ENCODE measurements around the gene IKZF5. TPM values are rescaled to one million over a fixed set of nuclear protein-coding genes. Genes with fewer than 3 reads are reported as not detected.
A peak's percentile ranks its signal among the peaks of the same experiment; 100 is the strongest.

The IKZF5 gene, protein sequence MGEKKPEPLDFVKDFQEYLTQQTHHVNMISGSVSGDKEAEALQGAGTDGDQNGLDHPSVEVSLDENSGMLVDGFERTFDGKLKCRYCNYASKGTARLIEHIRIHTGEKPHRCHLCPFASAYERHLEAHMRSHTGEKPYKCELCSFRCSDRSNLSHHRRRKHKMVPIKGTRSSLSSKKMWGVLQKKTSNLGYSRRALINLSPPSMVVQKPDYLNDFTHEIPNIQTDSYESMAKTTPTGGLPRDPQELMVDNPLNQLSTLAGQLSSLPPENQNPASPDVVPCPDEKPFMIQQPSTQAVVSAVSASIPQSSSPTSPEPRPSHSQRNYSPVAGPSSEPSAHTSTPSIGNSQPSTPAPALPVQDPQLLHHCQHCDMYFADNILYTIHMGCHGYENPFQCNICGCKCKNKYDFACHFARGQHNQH
- 3.3 and 5.3 TPM in 2 replicates for total RNA-seq

DNA sequence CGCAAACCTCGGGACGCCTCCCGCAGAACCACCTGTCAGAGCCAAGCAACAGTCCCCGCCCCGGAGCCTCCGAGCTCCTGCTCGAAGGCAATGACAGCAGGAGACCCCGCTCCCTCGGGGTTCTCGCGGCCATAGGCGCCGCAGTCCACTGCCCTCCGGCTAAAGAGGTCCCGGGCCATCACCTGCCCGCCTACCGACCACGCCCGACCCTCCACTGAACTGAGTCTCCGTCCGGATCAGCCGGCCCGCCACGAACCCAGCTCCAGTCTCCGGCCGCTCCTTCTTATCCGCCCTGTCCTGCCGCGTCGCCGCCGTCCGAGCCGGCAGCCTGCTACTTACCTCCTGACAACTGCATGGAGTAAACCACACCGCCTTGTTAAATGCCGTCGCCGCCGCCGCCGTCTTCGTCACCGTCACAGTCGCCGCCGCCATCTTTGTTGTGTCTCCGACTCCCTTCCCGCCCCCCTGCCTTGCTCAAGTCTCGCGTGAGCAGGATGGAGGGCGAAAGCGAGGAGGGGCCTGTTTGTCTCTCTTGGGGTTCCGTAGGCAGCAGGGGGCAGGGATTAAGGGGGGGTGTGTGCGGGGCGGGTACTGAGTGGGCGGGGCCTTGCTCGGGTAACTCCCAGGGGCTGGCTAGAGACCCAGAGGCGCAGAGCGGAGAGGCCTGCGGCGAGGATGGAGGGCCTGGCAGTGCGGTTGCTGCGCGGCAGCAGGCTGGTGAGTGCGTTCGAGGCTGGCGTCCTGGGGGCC lies at the start of gene IKZF5, which contains the start of gene ACADSB:
IKZF5 (minus strand) TSS at position 441 of the 750 bp plus-strand sequence. CDS start 10,170 bp downstream, outside the sequence.
ACADSB (plus strand) TSS at position 652 of the 750 bp plus-strand sequence; CDS start at position 676, 24 bp downstream.
- DNase-seq (ENCODE audit: low read depth), result peak; percentile 91

DNA sequence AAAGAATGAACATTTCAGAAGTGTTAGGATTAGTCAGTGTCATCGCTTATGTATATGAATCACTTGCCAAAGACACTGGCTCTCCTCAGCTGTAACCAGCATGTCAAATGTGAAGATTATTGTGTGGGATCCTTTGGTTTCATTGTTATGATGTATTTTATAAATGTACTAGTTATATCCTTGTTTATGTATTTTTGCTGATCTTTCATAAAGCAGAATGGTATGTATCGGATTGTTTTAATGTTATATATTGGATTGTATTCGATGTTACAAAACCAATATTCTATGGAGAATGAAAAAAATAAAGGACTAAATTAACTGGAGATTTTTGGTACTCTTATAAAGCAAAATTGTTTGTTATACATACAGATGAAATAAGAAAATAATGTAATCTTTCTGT lies 49.4 kb upstream of the IKZF5 start:
- no peak for DNase-seq (ENCODE audit: low read depth)

- DNase-seq (ENCODE audit: low read depth), result no peak
These were observed 37.6 kb upstream of the IKZF5 start for GRCh38 chr10:123045961-123046731.

- peak; percentile 15 for DNase-seq (ENCODE audit: low read depth)
These were observed 35.8 kb upstream of the IKZF5 start for GRCh38 chr10:123044391-123044790.

DNA sequence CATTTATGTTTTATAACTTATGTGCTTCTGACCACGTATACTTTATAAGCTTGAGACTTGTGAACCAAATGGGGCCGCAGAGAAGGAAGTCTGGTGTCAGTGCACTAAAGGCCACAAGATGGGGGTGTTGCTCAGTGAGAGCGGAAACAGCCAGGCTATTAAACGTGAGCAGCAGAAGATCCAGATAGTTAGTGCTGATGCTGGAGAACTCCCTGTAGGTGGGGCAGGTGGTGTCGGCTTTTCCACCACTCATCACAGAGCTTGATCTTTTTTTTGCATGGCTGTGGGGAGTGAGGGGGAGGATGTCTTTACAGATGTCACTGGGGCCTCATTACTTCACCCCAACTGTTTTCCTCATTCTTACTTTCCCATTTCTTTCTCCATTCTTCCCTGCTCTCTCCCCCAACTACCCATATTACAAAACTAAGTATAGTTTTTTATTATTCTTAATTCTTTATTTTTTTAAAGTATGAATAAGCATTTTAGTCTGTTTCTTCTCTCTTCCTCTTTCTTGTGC lies 34.9 kb upstream of the IKZF5 start:
- DNase-seq (ENCODE audit: low read depth), result peak; percentile 66

GRCh38 chr10:123042708-123043408 lies 34.3 kb upstream of the IKZF5 start:
- DNase-seq (ENCODE audit: low read depth), result no peak

GRCh38 chr10:123039632-123039930 lies 31.0 kb upstream of the IKZF5 start:
- no peak for DNase-seq (ENCODE audit: low read depth)

DNA sequence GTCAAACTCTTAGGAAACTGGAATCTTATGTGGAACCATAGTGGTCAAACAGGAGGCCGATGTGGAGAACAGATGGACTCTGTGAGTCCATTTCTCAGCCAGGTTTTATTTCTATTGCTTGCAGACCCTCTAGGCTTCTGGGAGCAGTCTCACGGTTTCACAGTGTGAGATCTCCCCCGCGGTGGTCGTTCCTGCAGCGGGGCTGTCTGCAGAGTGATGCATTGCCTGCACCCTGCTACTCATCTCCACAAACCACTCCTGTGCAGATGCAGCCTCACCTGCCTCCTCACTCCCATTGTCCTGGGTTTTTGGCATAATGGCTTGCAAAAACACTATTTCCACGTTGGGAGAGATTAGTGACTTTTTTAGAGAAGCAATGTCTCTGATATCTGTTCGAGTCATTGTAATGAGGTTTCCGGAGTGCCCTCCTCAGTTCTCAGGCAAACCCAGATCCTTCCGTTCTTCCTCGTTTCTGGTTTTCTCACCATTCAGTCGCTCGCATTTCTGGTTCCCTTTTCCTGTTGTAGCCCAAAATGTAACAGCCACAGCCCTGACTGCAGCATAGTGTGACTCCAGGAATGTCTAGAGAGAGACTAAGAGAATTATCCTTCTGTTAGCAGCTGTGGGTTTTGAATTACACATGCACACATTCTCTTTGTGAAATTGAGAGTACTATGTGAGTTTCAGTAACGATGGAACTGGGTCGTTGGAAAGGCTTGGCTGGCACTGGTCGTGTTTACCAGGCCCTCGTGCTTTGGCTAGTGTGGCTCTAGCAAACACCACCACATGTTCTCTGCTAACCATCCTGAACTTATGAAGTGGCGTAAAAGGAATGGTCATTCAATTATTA lies 30.4 kb upstream of the IKZF5 start:
- peak; percentile 81 for DNase-seq (ENCODE audit: low read depth)

GRCh38 chr10:123035467-123036086 lies 27.0 kb upstream of the IKZF5 start:
- DNase-seq (ENCODE audit: low read depth), result no peak

GRCh38 chr10:123034332-123034731 lies 25.7 kb upstream of the IKZF5 start:
- DNase-seq (ENCODE audit: low read depth), result no peak

- DNase-seq (ENCODE audit: low read depth), result peak; percentile 37
These were observed 22.5 kb upstream of the IKZF5 start for GRCh38 chr10:123031124-123031523.

GRCh38 chr10:123027861-123028260 lies 19.3 kb upstream of the IKZF5 start:
- DNase-seq (ENCODE audit: low read depth), result peak; percentile 96

- DNase-seq (ENCODE audit: low read depth), result no peak
These were observed 17.7 kb upstream of the IKZF5 start for GRCh38 chr10:123026302-123026701.

DNA sequence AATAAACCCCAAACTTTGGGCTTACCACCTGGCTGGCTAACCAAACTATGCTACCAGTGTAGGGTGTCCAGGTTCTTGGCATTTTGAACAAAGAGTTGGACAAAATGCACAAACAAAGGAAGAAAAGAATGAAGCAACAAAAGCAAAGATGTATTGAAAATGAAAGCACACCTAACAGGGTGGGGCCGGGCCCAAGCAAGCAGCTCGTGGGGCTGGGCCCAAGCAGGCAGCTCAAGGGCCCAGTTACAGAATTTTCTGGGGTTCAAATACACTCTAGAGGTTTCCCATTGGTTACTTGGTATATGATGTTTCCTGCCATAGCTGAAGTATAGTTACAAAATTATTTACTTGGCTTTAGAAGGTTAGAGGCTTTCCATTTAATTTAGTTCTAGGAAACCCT lies 15.9 kb upstream of the IKZF5 start:
- DNase-seq (ENCODE audit: low read depth), result no peak

GRCh38 chr10:123021517-123021916 lies 12.9 kb upstream of the IKZF5 start:
- peak; percentile 23 for DNase-seq (ENCODE audit: low read depth)

DNA sequence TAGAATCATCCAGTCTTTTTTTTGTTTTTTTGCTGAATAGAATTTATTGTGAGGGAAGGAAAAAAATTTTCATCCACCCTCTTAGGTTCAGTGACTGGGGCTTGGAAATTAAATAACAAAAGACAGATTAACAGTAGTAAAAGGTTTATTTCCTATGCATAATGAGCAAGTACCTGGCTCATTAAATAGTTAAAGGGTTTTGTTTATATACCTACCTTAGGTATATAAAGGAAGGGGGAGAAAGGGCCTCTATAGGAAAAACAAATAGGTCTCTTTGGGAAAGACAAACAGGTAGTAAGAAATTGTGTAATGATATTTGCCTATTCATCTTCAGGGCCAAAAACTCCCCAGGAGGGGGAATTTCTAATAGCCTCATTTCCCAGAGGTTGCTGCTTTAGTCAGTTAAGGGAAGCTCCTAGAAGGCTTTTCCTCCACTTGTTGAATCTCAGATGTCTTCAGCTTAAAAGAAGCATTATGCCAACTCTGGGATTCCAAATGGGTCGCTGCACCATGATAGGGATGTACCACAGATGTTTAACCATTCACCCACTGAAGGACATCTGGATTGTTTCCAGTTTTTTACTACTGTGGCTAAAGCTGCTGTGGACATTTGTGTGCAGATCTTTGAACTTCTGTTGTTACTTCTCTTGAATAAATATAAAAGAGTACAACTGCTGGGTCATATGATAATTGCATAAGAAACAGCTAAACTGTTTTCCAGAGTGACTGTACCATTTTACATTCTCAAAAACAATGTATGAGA lies 11.5 kb upstream of the IKZF5 start:
- DNase-seq (ENCODE audit: low read depth), result peak; percentile 49

DNA sequence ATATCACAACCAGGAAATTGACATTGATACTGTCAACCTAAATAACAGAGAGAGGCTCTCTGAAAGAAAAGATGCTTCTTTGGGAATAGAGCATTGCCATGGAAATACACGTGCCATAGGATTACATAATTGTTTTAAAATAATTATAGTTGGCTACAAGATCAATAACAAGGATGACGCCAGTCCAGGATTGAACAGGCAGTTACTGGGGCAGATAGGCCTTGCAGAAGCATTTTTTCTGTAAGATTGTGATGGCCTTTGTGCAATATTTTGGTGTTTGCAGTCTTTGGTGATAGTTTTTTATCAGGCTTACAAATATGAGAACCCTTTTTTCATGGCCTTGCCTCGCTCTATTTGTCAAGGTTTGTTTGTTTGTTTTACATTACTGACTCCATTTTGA lies 10.7 kb upstream of the IKZF5 start:
- DNase-seq (ENCODE audit: low read depth), result no peak

DNA sequence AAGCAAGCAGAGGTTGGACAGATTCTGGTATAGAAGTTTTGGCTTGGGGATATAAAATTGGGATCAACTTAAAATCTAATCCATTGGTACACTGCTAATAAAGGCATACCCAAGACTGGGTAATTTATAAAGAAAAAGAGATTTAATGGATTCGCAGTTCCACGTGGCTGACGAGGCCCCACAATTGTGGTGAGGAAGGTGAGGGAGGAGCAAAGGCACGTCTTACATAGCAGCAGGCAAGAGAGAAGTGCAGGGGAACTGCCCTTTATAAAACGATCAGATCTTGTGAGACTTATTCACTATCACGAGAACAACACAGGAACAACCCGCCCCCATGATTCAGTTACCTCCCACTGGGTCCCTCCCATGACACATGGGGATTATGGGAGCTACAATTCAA lies 9.9 kb upstream of the IKZF5 start:
- no peak for DNase-seq (ENCODE audit: low read depth)

Measured in renal cortical epithelial cell (primary cell).